Heart left ventricle (tissue), 13 donors: ENCODE measurements around the gene HIVEP2.

Experiments used
- POLR2A ChIP-seq, 2 donors: fragments of 450-650 bp; IDR thresholded peaks; one replicate each; pipeline ENCODE4 v1.6.1; 2017; ENCODE audit warnings: antibody characterized with exemption in 2 of 2, mild to moderate bottlenecking in 2 of 2, moderate library complexity in 2 of 2
- TF ChIP-seq, protein P1 (sequence below), 12 donors: fragments of 200-600 bp; sonication (generic) in 4 of 12; IDR thresholded peaks; one replicate each; pipeline versions ENCODE4 v1.5.0 to v1.8.0; 2018 to 2022; ENCODE audit warnings: antibody characterized with exemption in 12 of 12, mild to moderate bottlenecking in 5 of 12
- donor health status: ischemic (EF 13 %, LVEDD 7.1; RV severe dilation, severe dysfunction).
- donor health status: DM: no; HTN: yes; CAD: no.
- donor health status: DM: no; HTN: no; CAD: no.
- donor health status: ischemic (EF 25% LVEDD 6.9; RV normal size, moderate dysfunction).
- donor health status: ischemic (EF 25% LVEDD 5.7; RV mildly dilated, moderate dysfunction).
- donor health status: ischemic (EF 35%, LVEDD 5.7; RV mildly dilated, moderate dysfunction).
- donor health status: nonischemic (EF 11% LVEDD 7.7; RV severe dilation, severe dysfunction).
- donor health status: DM: yes; HTN: yes; CAD: no.
- donor health status: PGD.
- donor health status: ischemic (EF 29% LVEDD 5.4; RV normal size, mild dysfunction).
- donor health status: nonischemic (EF 23%, LVEDD 6.1; RV moderate dilation, normal function).

DNA sequence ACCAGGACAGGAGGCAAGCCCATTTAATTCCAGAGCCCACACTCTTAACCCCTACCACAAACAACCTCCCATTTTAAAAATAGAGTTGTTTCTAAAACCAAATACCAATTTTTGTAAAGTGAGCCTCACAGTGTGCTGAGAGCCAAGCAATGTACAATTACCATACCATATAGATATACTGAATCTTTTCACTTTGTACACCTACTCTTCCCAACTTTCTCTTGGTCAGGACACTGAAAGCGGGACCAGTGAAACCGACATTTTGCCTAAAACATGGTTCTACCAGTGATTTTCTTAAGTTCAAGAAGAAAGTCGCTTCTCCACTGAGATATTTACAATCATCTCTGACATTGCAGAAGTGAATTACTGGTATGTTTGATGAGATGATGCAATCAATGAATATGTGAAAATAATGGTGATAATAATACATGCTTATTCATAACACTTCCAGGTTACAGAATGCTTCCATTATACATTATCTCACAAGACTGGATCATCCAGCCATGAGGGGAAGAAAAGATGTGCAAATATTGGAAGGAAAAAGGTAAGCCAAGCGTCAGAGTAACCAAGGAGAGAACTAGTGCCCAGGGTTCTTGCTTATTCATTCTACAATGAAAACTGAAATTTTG is 74.1 kb downstream of the HIVEP2 start:
- TF ChIP-seq POLR2A (IDR thresholded peaks at IDR 0.05): no peak
- TF ChIP-seq, protein P1, sequence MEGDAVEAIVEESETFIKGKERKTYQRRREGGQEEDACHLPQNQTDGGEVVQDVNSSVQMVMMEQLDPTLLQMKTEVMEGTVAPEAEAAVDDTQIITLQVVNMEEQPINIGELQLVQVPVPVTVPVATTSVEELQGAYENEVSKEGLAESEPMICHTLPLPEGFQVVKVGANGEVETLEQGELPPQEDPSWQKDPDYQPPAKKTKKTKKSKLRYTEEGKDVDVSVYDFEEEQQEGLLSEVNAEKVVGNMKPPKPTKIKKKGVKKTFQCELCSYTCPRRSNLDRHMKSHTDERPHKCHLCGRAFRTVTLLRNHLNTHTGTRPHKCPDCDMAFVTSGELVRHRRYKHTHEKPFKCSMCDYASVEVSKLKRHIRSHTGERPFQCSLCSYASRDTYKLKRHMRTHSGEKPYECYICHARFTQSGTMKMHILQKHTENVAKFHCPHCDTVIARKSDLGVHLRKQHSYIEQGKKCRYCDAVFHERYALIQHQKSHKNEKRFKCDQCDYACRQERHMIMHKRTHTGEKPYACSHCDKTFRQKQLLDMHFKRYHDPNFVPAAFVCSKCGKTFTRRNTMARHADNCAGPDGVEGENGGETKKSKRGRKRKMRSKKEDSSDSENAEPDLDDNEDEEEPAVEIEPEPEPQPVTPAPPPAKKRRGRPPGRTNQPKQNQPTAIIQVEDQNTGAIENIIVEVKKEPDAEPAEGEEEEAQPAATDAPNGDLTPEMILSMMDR (IDR thresholded peaks at IDR 0.05): no peak
